GM21423 (cell line): ENCODE data around the gene GPATCH2.
A peak's percentile ranks its signal among the peaks of the same experiment; 100 is the strongest.
"Not testable (repeated sequence)": the region's sequence is repeated elsewhere in the genome, so short reads cannot be mapped to it uniquely, and the experiment has no call there.

Experiments
- ATAC-seq: cut with Tn5 transposase; IDR thresholded peaks from one replicate; pipeline ENCODE4 v1.9.1; 2021; ENCODE audit warnings: mild to moderate bottlenecking, moderate library complexity; ENCODE audit not compliant: unreplicated experiment

Gene GPATCH2

DNA sequence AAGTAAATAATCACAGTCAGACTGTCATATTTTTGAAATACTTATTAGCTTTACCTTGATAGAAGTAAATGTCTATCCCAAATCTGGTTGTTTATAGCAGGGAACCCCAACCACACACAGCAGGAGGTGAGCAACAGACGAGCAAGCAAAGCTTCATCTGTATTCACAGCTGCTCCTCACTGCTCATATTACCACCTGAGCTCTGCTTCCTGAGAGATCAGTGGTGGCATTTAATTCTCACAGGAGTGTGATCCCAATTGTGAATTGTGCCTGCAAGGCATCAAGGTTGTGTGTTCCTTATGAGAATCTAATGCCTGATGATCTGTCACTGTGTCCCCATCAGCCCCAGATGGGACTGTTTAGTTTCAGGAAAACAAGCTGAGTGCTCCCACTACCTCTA lies 104.3 kb downstream of the GPATCH2 start:
- no peak for ATAC-seq

DNA sequence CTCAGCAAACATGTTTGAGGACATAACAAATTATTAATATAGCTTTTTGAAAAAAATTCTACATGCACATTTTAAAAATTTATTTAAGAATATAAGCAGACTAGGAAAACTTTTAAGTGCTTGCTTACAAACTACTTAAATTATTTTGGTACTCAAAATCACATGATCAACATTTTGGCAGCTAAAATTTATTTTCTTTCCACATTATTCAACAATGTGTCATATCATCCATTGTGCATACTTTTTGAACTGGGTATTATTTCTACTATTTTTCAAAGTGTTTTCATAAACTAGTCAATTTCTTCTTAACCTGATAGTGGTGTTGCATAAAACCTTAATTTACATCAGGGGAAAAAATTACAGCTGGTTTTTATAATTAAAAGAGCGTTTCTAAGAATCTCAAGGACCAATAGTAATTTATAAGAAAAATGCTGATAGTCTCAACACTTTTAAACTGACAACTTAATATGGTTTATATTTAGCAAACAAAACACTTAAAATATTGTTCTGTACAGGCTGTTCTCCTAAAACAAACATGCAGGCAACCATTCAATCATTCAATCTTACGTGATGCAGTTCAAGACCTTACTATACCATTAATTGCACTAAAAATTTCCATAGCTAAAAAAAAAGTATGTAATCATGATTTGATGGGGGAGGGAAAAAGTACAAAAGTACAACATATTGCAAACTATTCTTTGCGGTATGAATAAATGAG lies 105.0 kb downstream of the GPATCH2 start:
- ATAC-seq: no peak

DNA sequence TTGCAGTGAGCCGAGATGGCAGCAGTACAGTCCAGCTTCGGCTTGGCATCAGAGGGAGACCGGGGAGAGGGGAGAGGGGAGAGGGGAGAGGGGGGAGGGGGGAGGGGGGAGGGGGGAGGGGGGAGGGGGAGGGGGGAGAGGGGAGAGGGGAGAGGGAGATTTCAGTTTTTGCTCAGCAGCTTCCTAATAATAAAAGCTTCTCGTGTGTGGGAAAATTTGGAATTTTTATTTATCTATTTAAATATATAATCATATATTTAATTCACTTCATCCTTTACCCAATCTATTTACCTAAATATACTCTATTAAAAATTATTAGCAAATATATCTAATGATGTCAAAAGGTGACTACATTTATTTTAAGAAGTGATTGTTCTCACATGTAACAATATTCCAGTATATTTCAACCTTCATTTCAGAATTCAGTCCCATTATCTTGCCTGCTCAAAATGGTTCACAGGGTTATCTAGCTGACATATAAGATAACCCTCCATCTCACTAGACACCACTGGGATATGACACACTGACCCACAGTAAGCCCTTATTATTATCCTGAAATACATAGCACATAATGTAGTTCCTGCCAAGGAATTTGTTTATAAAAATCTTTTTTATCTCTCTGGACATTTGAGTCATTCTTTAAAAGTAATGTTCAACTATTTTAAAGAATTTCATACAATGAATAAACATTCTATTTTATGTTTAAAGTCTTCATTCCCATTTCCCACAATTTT lies 105.9 kb downstream of the GPATCH2 start:
- no peak for ATAC-seq

DNA sequence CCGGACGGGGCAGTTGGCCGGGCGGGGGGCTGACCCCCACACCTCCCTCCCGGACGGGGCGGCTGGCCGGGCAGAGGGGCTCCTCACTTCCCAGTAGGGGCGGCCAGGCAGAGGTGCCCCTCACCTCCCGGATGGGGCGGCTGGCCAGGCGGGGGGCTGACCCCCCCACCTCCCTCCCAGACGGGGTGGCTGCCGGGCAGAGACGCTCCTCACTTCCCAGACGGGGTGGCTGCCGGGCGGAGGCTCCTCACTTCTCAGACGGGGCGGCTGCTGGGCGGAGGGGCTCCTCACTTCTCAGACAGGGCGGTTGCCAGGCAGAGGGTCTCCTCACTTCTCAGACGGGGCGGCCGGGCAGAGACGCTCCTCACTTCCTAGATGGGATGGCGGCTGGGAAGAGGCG lies 107.0 kb downstream of the GPATCH2 start:
- ATAC-seq: not testable (repeated sequence)

DNA sequence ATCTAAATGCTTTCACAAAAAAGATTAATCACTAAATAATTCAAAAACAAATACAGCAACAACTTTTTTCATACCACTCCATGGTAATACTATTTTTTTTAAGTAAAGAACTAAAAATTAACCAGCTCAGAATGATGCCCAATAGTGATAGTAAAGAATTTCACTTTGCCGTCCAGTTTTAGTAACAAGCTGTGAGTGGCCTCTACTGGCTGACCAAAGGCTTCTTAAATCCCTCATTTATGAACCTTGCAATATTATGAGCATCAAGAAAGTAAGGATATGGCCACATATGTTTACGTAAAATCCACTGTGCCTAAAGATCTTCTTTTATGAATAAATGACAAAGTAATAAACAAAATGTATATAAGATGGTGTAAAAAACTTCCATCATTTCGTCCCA lies 108.6 kb downstream of the GPATCH2 start:
- ATAC-seq: no peak

DNA sequence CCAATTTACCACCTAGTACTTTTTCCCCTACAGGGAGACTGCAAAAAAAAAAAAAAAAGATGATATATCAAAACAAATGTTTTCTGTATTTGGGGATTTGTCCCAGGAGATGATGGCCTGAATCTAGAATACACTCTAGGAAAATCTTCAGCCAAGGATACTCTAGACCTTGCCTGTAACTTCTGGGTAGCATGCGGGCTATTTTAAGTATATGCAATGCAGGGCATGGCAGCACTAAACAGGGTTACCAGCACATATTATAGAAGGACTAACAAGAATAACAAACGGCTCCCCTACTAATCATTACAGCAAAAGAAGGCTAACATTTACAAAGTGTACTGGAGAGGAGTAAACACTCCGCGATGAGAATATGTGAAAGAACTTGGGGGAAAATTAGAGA lies 109.6 kb downstream of the GPATCH2 start:
- ATAC-seq: no peak

DNA sequence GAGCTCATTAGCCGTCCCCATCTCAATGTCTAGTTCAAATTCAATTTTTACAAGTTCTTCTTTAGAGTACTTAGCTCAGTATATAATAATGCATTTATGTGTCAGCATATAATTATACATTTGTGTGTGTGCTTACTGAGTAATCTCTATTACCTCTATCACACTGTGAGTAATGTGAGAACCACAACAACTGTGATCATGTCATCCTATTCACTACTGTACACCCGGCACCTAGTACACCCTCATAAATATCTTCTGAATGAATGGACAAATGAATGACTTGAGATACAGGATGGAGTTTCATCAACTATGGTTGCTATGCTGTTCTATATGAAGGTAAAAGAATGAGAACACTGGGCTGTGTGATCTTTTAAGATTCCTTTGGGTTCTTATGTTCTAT lies 124.0 kb downstream of the GPATCH2 start:
- ATAC-seq: no peak

DNA sequence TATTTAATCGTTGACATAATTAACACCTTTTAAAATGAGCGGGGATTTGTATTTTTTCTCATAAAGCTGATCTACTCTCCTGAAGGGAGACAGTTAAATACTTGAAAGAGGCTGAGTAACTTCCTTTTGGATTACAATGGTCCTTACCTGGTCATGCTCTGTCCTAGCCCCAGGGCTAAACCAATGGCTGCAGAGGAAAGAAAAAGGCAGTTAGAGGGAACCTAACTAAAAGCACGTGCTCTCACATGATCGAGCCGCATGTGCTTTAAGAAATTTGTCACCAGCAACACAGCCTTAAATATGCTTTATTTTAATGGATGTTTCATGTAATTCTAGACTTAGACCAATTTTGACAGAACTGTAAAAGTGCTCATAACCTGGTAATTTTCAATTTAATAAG lies 132.7 kb downstream of the GPATCH2 start:
- no peak for ATAC-seq

DNA sequence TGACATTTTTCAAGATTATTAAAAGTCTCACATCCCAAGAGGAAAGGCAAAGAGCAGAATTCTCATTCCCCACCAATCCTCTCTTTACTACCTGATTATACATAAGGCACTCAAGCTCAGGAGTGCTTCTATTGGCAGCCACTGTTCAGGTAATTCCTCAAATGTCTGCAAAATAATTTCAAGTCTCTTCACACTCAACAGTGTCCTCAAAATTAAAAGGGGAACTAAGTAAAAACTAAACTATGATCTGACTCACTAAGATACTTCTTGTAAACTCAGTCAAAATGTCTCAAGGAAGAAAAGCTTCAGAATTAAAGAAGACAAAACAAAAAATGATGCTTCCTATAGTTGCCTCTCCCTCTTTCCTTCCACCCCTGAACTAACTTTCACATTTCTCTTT lies 135.6 kb downstream of the GPATCH2 start:
- peak; percentile 92 for ATAC-seq

DNA sequence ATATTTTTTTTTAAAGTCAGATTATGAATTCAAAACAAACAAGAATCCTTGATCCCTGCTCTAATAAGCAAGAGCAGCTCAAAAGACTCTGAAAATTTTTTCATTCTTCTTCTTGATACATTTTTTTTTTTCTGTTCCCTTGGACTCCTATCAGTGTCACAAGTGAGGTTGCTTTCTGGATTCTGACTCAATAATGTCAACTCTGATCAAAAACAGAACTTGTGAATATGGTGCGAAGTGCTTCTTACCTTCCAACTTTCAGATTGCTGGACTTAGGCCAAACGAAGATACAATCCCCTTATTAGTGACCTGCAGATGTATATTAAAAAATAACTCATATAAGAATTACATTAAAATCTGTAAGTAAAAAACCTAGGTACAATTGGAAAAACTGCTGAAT lies 136.1 kb downstream of the GPATCH2 start:
- ATAC-seq: peak; percentile 42

DNA sequence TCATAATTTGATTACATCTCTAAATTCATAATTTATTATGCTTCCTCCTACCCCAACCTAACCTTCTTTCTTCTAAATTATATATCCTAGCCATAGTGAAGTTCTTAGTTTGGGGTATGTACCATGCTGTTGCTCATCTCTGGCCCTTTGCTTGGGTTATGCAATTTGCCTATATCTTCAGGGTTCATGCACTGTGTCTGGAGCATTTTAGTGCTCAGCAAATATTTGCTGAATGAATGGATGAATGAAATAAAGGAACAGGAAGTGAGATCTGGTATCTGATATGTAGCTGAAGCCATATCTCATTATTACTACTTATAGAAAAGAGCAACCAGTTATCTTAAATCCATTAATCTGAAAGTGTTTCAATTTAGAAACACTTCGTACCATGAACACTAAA lies 137.6 kb downstream of the GPATCH2 start:
- no peak for ATAC-seq

DNA sequence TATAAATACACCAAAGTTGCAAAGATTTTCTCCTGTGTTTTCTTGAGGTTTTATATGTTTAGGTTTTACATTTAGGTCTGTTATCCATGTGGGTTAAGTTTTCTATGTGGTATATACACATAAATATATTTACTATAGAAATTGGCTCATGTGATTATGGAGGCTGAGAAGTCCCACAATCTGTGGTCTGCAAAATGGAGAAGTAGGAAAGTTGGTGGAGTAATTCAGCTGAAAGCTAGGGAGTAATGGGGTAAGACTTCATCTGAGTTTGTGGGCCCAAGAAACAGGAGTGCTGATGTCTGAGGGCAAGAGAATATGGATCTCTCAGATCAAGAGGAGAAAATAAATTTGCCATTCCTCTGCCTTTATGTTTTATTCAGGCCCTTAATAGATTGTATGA lies 146.0 kb downstream of the GPATCH2 start:
- no peak for ATAC-seq

DNA sequence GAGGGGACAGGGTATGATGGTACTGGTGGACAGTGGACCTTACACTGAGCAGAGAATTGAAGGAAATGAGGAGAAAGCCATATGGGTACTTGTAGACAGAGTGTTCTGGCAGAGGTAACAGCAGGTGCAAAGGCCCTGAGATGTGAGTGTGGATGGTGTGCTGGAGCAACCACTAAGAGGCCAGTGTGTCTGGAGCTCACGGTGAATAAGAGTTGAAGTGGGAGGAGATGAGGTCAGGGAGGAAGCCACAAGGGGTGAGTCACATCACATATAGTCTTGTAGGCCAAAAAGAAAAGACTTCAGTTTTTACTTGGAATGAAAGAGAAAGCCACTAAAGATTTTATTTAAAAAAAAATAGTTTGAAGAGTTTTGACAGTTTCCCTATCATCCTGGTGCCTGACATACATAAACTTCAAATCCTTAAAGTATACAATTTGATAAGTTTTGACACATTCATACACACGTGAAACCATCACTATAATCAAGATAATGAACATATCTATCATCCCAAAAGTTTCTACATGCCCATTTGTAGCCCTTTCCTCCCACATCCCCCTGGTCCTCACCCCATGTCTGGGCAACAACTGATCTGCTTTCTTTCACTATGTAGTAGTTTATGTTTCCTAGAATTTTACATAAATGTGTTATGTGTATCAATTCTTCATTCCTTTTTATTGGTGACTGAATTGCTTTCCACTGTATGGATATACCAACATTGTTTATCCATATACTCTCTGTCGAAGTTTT lies 148.4 kb downstream of the GPATCH2 start:
- ATAC-seq: peak; percentile 100

DNA sequence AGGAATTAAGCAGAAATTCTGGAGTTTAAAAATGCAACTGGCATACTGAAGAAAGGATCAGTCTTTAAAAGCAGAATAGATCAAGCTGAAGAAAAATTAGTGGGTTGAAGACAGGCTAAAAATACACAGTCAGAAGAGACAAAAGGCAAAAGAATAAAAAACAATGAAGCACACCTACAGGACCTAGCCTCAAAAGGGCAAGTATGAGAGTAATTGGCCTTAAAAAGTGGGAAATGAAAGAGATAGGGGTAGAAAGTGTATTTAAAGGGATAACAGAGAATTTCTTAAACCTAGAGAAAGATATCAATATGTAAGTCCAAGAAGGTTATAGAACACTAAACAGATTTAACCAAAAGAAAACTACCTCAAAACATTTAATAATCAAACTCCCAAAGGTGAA lies 152.4 kb downstream of the GPATCH2 start:
- no peak for ATAC-seq

DNA sequence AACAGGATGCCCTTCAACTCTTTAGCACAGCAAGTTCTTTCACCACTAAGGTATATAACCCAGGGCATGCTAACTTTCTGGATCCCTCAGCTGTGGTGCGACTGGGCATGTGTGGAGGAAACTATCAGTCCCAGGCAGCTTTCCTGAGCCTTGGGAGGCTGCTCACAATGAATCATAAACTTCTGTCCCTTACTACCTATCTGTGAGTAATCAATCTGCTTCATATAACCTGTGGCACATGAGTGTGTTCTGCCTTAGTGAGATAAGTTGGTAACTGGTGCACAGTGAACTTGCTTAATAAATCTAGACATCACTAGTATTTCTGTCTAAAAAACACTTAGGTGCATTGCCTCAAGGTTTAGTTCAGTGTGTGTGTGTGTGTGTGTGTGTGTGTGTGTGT lies 158.0 kb downstream of the GPATCH2 start:
- ATAC-seq: no peak

DNA sequence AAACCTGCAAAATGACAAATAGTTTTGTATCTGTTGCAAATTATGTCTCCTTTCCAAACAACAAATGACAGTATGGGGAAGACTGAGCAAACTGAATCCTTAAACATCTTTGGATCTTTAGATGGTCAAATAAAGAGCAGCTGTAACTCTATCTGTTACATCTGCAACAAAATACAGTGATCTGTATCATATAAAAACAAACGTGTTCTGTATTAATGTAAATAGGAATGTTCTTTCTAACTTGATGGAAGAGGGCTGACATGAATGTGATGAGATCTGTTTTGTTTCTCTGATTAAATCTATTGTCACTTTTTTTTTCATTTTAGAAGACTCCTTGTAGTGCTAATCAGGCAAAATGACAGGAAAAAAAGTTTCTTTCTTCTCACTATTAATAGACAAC lies 159.5 kb downstream of the GPATCH2 start:
- no peak for ATAC-seq

DNA sequence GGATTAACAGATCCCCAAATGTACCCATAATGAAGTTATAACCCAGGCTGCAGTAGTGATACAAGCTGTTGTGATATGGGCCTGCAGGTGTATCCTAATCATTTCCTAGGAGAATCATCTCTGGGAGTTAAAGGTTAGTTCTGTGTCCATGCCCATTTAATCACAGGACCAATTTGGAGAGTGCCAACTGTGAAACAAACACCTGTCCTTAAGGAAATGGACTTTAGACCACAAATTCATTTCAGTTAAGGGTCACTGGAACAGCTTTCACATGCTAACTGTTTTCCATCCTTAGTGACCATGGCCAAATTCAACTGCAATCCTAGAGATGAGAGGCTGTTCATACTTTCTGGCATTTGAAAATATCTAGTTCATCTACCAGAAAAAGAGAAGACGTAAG lies 160.9 kb downstream of the GPATCH2 start:
- no peak for ATAC-seq

DNA sequence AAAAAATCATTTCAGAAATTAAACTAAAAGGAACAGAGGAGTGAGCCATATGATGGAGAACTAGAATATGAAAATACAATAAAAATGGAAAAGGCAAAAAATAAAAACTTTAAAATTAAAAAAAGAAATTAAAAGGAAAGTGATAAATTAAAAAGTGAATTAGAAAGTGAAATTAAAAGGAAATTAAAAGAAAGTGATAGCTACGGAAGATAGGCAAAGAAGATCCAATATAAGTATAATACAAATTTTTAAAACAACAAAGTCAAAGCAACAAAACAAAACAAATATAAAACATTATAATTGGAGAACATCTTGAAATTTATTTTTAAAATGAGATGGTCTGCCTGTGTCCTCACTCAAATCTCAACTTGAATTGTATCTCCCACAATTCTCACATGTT lies 165.8 kb downstream of the GPATCH2 start:
- ATAC-seq: no peak

DNA sequence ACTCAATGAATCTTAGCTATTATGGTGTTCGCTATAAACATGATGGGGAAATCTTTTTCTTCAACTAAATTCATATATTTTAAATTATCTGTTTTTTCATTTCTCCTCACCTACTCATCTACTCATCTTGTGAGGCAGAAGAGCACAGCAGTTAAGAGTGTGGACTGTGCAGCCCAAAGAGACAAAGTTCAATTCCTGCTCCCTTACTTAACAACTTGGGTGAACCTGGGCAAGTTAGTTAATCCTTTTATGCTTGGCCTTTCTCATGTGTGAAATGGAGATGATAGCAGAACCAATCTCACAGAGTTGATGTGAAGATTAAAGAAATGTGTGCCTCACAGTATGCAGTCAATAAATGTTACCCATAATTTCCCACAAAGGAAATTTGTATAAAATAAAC lies 168.2 kb downstream of the GPATCH2 start:
- ATAC-seq: no peak

DNA sequence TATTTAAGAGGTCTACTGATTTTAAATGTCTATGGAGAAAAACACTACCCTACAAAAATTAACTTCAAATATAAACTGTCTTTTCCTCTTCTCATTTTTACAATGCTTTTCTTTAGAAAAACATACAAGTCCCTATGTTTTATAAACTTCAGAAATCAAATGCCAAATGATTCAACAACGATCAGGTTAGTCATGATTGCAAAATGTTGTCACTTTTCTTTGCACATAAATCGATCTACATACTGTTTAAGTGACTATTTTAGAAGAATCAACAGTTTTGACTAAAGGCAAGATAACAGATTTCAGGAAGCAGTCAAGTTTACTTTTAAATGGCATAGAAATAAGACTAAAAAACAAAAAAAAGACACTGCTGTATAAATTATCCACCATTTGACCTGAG lies 168.7 kb downstream of the GPATCH2 start:
- ATAC-seq: no peak

DNA sequence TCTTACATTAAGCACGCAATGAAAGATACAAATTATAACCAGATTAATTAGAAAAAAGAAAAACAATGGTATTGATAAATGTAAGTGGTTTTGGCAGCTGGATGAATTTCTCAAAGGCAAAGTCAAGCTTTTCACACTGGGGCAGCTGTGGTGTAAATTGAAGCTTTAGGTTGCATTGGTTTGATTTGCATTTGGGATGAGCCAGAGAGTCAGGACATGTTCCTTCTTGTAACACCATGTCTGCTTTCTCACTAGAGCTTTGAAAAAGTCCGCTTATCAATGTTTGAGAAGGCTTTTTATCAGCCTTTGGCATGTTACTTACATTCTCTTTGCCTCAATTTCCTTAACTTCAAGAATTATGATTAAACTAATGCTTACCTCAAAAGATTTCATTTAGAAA lies 173.9 kb downstream of the GPATCH2 start:
- ATAC-seq: no peak

DNA sequence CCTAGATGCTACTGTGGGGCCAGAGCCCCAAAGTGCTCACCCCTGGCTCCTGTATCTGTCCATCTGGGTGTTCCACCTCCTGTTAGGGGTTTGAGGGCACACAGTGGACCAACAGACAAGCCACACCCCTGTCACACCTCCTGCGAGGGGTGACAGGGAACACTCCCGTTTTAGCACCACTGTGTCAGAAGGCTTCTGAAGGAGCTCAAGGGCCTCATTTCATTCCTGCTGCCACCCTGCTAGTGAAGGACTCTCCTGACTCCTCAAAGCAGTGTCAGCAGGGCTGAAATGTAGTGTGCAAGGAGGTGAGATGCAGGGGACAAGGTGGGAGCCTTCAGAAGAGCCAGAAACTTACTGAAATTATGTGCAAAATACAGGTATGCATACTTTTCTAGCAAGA lies 174.6 kb downstream of the GPATCH2 start:
- no peak for ATAC-seq
